NCI-H526 (cell line): Measurements from ENCODE around the gene BLACAT1.
A peak's percentile ranks its signal among the peaks of the same experiment; 100 is the strongest.
"Not testable (repeated sequence)": the region's sequence is repeated elsewhere in the genome, so short reads cannot be mapped to it uniquely, and the experiment has no call there.

Experiments used
- DNase-seq, 2 experiments: peaks; one replicate each; lab custom pipeline; 2025; lab: John Stamatoyannopoulos, UW

The BLACAT1 gene

GRCh38 chr1:205440476-205441317, 15.1 kb downstream of the BLACAT1 start:
- DNase-seq: peak; percentile 88 to 90

GRCh38 chr1:205440121-205440475, 15.7 kb downstream of the BLACAT1 start:
- DNase-seq: no peak

- peak in 1 of 2 experiments; percentile 25 for DNase-seq
These were observed 17.4 kb downstream of the BLACAT1 start for GRCh38 chr1:205438213-205439158.

- DNase-seq: no peak
These were observed 18.3 kb downstream of the BLACAT1 start for GRCh38 chr1:205437570-205437969.

- DNase-seq: no peak
These were observed 19.0 kb downstream of the BLACAT1 start for GRCh38 chr1:205436776-205437410.

- no peak for DNase-seq
These were observed 20.0 kb downstream of the BLACAT1 start for GRCh38 chr1:205435578-205436573.

GRCh38 chr1:205434738-205435137, 21.1 kb downstream of the BLACAT1 start:
- no peak for DNase-seq

GRCh38 chr1:205432692-205433091, 23.2 kb downstream of the BLACAT1 start:
- not testable (repeated sequence) for DNase-seq

- DNase-seq: no peak
These were observed 23.7 kb downstream of the BLACAT1 start for GRCh38 chr1:205432116-205432515.

- peak; percentile 2 to 74 for DNase-seq
These were observed 25.0 kb downstream of the BLACAT1 start for GRCh38 chr1:205430696-205431305.

- no peak for DNase-seq
These were observed 25.8 kb downstream of the BLACAT1 start for GRCh38 chr1:205429762-205430695.

- DNase-seq: no peak
These were observed 30.8 kb downstream of the BLACAT1 start for GRCh38 chr1:205424901-205425600.

- DNase-seq: no peak
These were observed 31.9 kb downstream of the BLACAT1 start for GRCh38 chr1:205423814-205424399.

GRCh38 chr1:205422993-205423642, 32.7 kb downstream of the BLACAT1 start:
- DNase-seq: no peak

- no peak for DNase-seq
These were observed 34.0 kb downstream of the BLACAT1 start, which contains the start of gene LEMD1 for GRCh38 chr1:205421798-205422197. Gene LEMD1, minus strand, starts transcription at chr1:205422056. Its CDS starts 1,520 bp downstream, at chr1:205420536.

- DNase-seq: no peak
These were observed 34.9 kb downstream of the BLACAT1 start for GRCh38 chr1:205420938-205421337.

GRCh38 chr1:205417870-205418635, 37.8 kb downstream of the BLACAT1 start:
- no peak for DNase-seq
